ENCODE results near the gene KIAA1671. TPM values are rescaled to one million over a fixed set of nuclear protein-coding genes. Genes with fewer than 3 reads are reported as not detected.

The KIAA1671 gene
- total RNA-seq, 2 experiments from 2014 or later = 7.3 to 7.4 TPM

DNA sequence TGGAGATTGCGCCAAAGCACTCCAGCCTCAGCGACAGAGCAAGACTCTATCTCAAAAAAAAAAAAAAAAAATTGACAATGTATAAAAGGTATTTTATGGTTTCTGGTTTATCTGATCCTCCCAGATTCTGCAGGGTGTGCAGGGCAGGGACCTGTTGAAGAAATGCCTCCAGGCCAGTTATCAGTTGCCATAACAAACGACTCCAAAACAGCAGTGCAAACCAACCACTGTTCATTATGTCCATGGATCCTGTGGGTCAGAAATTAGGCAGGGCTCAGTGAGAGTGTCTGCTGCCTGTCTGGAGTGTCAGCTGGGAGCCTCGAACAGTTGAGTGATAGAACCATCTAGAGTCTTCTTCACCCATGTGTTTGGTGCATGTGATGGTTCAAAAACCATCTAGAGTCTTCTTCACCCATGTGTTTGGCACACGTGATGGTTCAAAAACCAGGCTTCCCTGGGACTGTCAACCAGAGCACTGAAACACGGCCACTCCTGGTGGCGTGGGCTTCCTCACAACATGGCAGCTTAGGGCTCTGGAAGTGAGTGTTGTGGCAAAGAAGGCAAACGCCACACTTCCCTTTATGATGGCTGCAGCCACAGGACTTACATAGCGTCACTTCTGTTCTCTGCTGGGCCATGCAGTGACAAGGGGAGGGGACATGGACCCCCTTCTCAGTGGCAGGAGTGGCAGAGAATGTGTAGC lies 132.0 kb downstream of the KIAA1671 start:
- H3K4me1 Mint-ChIP-seq (ENCODE audit: low read depth) = peaks cover 36% of the 10 kb centered on the region
- intact Hi-C loops (cut with micrococcal nuclease) = no loop called here

DNA sequence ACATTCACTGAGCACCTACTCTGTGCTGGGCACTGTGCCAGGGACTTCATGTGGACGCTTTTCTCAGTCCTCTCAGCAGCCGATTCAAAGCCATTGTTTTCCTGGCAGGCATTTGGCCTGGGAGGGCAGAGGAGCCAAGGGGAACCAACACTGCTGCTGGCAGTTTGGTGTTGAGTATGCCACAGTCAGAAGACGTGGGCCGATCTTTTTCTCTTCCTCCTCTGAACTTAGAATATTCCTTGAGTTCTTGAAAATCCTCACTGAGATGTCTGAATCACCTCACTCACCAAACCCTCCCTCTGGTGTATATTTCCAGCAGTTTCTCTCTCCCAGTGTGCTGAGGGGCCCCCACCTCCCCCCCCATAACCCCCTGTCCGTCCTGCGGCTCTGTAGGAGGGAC lies 132.6 kb downstream of the KIAA1671 start:
- Mint-ChIP-seq H3K27me3 (ENCODE audit: low read depth) (no peaks in the 10 kb centered on the region), H3K4me3 (no peak overlapping the region), H3K4me1 (ENCODE audit: low read depth) (peaks cover 36% of the 10 kb centered on the region), H3K9me3 (no peaks in the 10 kb centered on the region), H3K36me3 (ENCODE audit: low read depth) (no peaks in the 10 kb centered on the region), H3K27ac (peak overlapping the region; percentile 75)
- DNase-seq = no peak
- intact Hi-C loops (cut with micrococcal nuclease) = no loop called here
- CTCF ChIA-PET = interaction anchor here (2.0 kb wide), 1 partner anchor 29 kb away, joined by 10 read pairs; no protein-coding TSS in a partner anchor

More for the DNA sequence above, 132.0 kb downstream of the KIAA1671 start:
- CTCF ChIA-PET = interaction anchor here (2.0 kb wide), 1 partner anchor 28 kb away, joined by 10 read pairs; no protein-coding TSS in a partner anchor
- Mint-ChIP-seq H3K36me3 (ENCODE audit: low read depth) (no peaks in the 10 kb centered on the region), H3K4me3 (no peak overlapping the region), H3K27me3 (ENCODE audit: low read depth) (no peaks in the 10 kb centered on the region), H3K27ac (no peak overlapping the region), H3K9me3 (no peaks in the 10 kb centered on the region)
- no peak for DNase-seq

DNA sequence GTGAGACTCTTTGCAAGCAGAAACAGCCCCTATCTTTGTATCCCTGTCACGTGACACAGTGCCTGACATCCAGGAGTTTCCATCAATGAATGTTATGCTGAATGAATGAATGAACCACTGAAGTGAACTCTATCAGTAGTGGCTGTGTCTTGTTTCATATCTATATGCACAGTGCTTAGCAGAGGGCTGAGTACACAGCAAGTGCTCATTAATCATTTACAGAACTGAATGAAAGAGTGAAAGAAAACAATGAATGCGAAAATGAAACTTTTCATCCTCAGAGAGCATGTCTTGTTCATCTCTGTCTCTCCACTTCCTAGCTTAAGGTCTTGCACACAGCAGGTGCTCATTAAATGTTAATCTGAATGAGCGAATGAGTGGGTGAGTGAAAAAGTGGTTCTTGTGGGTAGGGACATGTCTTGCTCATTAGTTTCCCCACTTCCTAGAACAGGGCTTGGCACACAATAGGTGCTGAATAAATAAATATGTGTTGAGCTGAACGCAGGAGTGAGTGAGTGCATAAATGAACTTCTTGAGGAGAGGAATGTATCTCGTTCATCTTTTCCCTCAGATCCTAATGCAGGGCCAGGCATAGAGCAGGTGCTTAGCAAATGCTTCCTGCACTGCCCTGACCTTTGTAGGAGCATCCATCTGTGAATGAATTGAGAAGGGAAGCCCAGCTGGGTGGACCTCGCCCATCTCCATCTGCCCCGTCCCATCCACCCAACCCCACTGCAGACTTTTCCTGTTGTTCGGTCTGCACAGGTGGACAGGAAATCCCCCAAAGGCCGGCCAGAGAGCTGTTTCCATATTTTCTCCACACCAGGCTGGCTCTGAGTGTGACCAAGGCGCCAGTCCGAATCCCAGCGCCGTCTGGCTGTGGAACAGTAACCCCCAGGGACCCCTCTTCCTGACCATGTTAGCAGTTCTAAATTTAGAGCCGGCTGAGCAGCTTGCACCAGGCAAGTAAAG lies 133.7 kb downstream of the KIAA1671 start:
- peak; percentile 63 for DNase-seq
- CTCF ChIA-PET = interaction anchor here (0.8 to 2.0 kb wide), 5 partner anchors 10 to 85 kb away, joined by 3 to 10 read pairs (median 3); no protein-coding TSS in a partner anchor
- no peaks in the 10 kb centered on the region for H3K27me3 Mint-ChIP-seq (ENCODE audit: low read depth)
- H3K36me3 Mint-ChIP-seq (ENCODE audit: low read depth) = no peaks in the 10 kb centered on the region
- H3K4me3 Mint-ChIP-seq = no peak overlapping the region
- H3K27ac Mint-ChIP-seq = peak overlapping the region; percentile 75
- H3K9me3 Mint-ChIP-seq = no peaks in the 10 kb centered on the region
- H3K4me1 Mint-ChIP-seq (ENCODE audit: low read depth) = peaks cover 45% of the 10 kb centered on the region
- intact Hi-C loops (cut with micrococcal nuclease) = loop anchor here (1.0 kb wide), 3 partner anchors 10 to 26 kb away; no protein-coding TSS in a partner anchor

DNA sequence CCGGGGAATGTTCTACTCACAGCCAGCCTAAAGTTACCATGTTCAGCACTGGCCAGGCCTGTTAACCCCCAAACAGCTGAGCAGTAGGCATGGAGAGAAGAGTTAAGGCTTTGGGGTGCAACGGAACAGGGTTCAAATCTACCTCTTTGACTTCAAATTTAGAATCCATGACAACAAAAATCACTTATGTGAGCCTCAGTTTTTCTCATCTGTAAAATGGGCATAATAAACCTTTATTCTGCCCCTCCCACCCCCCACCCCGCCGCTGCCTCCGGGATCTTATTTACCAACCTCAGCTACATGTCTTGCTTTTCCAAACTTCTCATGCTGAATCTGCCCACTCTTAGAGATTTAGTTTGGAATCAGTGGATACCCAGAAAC lies 134.4 kb downstream of the KIAA1671 start:
- H3K4me1 Mint-ChIP-seq (ENCODE audit: low read depth) = peaks cover 45% of the 10 kb centered on the region
- CTCF ChIA-PET = interaction anchor here (0.8 to 1.5 kb wide), 5 partner anchors 11 to 85 kb away, joined by 3 to 5 read pairs (median 3); no protein-coding TSS in a partner anchor
- H3K27ac Mint-ChIP-seq = no peak overlapping the region
- no peaks in the 10 kb centered on the region for H3K36me3 Mint-ChIP-seq (ENCODE audit: low read depth)
- no peaks in the 10 kb centered on the region for H3K27me3 Mint-ChIP-seq (ENCODE audit: low read depth)
- H3K9me3 Mint-ChIP-seq = no peaks in the 10 kb centered on the region
- no peak for DNase-seq
- H3K4me3 Mint-ChIP-seq = no peak overlapping the region
- intact Hi-C loops (cut with micrococcal nuclease) = loop anchor here (1.0 kb wide), 3 partner anchors 11 to 27 kb away; no protein-coding TSS in a partner anchor

DNA sequence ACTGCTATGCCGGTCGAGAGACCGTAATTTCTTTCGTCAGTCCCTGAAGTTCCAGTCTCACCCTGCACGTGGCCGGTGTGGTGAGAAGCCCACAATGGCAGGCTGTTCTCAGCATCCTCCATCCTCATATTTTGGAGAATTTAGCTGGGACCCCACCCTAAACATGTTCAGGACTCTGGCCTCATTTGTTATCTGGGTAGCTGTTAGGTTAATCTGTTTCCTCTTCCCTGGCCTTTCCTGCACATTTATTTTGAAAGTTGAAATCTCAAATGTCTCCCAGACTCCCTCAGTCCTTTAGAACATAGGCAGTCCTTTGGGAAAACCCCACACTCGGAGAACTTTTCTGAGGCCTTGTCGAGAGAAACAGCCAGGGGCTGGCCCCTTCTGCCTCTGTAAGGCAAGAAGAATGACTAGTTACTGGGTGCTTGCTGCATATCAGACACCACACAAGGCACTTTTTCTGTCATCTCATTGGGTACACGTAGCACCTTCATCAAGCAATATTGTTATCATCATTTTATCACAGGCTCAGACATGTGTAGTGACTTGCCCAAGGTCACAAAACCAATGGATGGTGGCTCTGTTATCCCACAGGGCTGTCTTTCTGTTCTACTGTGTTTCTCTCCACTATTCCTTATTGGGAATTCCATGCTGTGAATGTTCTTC lies 137.8 kb downstream of the KIAA1671 start:
- H3K4me3 Mint-ChIP-seq = no peak overlapping the region
- H3K27me3 Mint-ChIP-seq (ENCODE audit: low read depth) = no peaks in the 10 kb centered on the region
- H3K36me3 Mint-ChIP-seq (ENCODE audit: low read depth) = no peaks in the 10 kb centered on the region
- DNase-seq = peak; percentile 56
- peaks cover 33% of the 10 kb centered on the region for H3K4me1 Mint-ChIP-seq (ENCODE audit: low read depth)
- intact Hi-C loops (cut with micrococcal nuclease) = loop anchor here (1.0 kb wide), 1 partner anchor 21 kb away; no protein-coding TSS in a partner anchor
- no peaks in the 10 kb centered on the region for H3K9me3 Mint-ChIP-seq
- CTCF ChIA-PET = no interaction called here
- H3K27ac Mint-ChIP-seq = peak overlapping the region; percentile 44

DNA sequence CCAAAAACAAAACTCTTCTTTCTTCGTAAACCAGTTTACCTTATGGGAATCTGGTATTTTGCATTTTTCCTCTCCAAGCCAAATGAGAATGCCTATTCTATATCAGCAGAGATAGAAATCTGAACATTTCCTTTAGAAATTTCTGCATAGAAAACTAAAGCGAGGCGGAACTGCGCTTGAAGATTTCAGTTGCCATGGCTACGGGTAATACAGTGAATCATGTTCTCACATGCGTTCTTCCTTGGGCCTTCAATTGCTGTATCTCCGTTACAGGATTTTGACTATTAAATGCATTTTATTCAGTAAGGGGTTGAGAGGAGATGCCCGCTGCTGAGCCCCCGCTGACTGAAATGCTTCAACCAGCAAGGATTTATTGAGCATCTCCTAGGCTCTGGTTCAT lies 138.9 kb downstream of the KIAA1671 start:
- Mint-ChIP-seq H3K9me3 (no peaks in the 10 kb centered on the region), H3K36me3 (ENCODE audit: low read depth) (no peaks in the 10 kb centered on the region), H3K27me3 (ENCODE audit: low read depth) (no peaks in the 10 kb centered on the region), H3K4me1 (ENCODE audit: low read depth) (peaks cover 22% of the 10 kb centered on the region), H3K27ac (no peak overlapping the region), H3K4me3 (no peak overlapping the region)
- intact Hi-C loops (cut with micrococcal nuclease) = no loop called here
- DNase-seq = peak; percentile 45
- CTCF ChIA-PET = no interaction called here

DNA sequence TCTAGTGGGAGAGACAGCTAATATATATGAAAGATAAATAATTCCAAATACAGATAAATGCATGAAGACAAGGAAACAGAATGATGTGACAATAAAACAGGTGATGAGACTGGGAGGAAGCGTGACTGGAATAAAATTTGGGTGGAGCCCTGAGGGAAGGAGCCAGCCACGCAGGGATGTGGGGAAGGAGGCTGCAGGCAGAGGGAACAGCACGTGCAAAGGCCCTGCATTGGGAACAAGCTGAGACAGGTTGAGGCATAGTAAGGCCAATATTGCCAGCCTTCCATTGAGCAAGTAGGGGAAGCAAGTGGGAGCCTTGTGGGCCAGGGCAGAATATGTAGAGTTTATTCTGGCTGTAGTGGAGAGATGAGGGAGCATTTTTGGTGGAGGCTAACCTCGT lies 139.6 kb downstream of the KIAA1671 start:
- peaks cover 18% of the 10 kb centered on the region for H3K4me1 Mint-ChIP-seq (ENCODE audit: low read depth)
- H3K4me3 Mint-ChIP-seq = no peak overlapping the region
- no peak overlapping the region for H3K27ac Mint-ChIP-seq
- DNase-seq = no peak
- CTCF ChIA-PET = interaction anchor here (1.2 kb wide), 1 partner anchor 14 kb away, joined by 4 read pairs; no protein-coding TSS in a partner anchor
- no peaks in the 10 kb centered on the region for H3K36me3 Mint-ChIP-seq (ENCODE audit: low read depth)
- no peaks in the 10 kb centered on the region for H3K9me3 Mint-ChIP-seq
- intact Hi-C loops (cut with micrococcal nuclease) = no loop called here
- H3K27me3 Mint-ChIP-seq (ENCODE audit: low read depth) = no peaks in the 10 kb centered on the region

DNA sequence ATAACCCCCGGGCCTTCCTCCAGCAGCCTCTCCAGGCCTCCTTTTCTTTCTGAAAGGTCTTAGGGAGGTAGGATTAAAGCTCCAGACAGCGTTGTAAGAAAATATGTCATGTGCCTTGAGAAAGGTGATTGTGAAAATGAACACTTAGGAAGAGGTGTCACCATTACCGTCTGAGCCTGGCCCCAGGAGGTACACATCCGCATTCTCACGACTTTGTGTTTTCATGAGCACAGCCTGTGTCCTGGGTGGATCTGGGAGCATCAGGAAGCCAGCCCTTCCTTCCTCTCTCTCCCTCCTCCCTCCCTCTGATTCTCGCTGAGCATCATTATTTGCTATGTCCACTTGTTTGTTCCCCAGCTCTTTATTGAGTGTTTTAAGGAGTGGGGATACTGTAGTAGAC lies 142.1 kb downstream of the KIAA1671 start:
- intact Hi-C loops (cut with micrococcal nuclease) = no loop called here
- Mint-ChIP-seq H3K4me1 (ENCODE audit: low read depth) (peaks cover 18% of the 10 kb centered on the region), H3K4me3 (no peak overlapping the region), H3K36me3 (ENCODE audit: low read depth) (no peaks in the 10 kb centered on the region), H3K9me3 (no peaks in the 10 kb centered on the region), H3K27me3 (ENCODE audit: low read depth) (no peaks in the 10 kb centered on the region), H3K27ac (no peak overlapping the region)
- CTCF ChIA-PET = no interaction called here
- no peak for DNase-seq

DNA sequence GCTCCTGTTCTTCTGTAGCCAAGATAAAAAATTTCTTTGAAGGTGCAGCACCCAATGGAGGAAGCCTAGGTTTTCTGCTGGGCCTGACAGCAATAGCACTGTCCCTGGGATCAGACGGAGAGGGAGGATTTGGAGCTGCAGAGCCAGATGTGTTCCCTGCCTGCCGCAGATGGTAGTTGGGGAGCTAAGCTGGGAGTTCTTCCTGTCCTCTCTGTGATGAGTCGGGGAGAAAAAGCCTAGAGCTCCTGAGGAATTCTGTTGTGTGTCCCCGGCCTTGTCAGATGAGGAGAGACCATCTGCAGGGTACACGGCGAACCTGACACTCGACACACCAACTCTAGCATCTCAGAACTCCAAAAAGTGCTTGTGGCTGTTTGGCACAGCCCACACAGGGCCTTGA lies 143.4 kb downstream of the KIAA1671 start:
- no peaks in the 10 kb centered on the region for H3K36me3 Mint-ChIP-seq (ENCODE audit: low read depth)
- no peak overlapping the region for H3K27ac Mint-ChIP-seq
- no peaks in the 10 kb centered on the region for H3K9me3 Mint-ChIP-seq
- no peak for DNase-seq
- H3K27me3 Mint-ChIP-seq (ENCODE audit: low read depth) = no peaks in the 10 kb centered on the region
- intact Hi-C loops (cut with micrococcal nuclease) = no loop called here
- H3K4me3 Mint-ChIP-seq = no peak overlapping the region
- CTCF ChIA-PET = no interaction called here
- peaks cover 15% of the 10 kb centered on the region for H3K4me1 Mint-ChIP-seq (ENCODE audit: low read depth)

DNA sequence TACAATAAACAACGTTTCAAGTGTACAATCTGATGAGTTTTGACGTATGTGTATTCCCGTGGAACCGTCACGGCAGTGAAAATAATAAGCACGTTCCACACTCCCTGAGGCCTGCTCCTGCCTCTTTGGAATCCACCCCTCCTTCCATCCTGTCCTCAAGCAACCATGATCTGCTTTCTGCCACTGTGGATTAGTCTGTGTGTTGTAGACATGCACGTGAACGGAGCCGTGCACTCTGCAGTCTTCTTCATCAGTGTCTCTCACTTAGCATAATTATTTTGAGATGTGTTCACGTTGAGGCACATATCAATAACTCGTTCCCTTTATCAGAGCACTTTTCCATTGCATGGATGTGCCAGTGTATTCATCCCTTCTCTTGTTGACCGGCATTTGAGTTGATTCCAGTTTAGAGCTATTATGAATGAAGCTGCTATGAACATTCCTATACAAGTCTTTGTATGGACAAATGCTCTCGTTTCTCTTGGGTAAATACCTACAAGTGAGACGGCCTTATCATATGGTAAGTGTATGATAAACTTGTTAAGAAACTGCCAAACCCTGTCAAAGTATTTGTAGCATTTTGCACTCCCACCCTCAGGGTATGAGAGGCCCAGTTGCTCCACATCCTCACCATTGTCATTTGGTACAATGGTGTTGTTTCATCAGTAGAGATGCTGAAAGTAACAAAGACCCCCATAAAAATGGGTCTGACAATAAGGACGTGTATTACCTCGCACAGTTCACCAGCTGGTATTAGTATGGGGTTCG lies 144.3 kb downstream of the KIAA1671 start:
- DNase-seq = no peak
- Mint-ChIP-seq H3K4me3 (no peak overlapping the region), H3K27me3 (ENCODE audit: low read depth) (no peaks in the 10 kb centered on the region), H3K27ac (no peak overlapping the region), H3K9me3 (no peaks in the 10 kb centered on the region), H3K36me3 (ENCODE audit: low read depth) (no peaks in the 10 kb centered on the region), H3K4me1 (ENCODE audit: low read depth) (peaks cover 6% of the 10 kb centered on the region)
- intact Hi-C loops (cut with micrococcal nuclease) = no loop called here
- CTCF ChIA-PET = no interaction called here

DNA sequence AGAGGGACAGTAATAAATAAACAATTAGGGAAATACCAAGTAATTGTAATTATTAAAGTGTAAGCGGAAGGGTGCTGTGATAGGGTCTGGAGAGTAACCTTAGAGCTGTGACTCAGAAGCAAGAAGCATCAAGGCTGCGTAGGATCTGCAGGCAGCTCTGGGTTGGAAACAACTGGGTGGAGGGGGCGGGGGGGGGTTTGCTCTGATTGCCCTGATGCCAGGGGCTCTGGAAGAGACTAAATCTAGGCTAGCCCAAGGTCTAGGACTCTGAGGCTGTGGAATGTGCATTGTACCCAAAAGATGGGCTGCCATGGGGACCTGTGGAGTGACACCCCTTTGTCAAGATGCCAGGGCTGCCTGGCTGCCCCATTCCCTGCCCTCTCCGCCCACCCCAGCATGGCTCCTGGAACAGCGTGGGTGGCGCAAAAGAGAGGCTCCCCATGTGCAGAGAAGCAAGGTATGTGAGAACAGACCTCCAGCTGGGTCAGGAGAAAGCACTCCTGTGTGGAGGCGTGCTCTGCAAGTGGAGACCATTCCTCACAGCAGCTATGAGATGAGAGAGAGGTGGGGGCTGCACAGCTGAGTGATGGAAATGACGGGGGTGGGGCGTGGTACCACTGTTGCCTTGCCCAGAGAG lies 146.0 kb downstream of the KIAA1671 start:
- CTCF ChIA-PET = interaction anchor here (1.0 kb wide), 1 partner anchor 13 kb away, joined by 3 read pairs; no protein-coding TSS in a partner anchor
- intact Hi-C loops (cut with micrococcal nuclease) = no loop called here
- no peak for DNase-seq
- Mint-ChIP-seq H3K4me1 (ENCODE audit: low read depth) (peaks cover 5% of the 10 kb centered on the region), H3K27ac (no peak overlapping the region), H3K36me3 (ENCODE audit: low read depth) (no peaks in the 10 kb centered on the region), H3K27me3 (ENCODE audit: low read depth) (no peaks in the 10 kb centered on the region), H3K4me3 (no peak overlapping the region), H3K9me3 (no peaks in the 10 kb centered on the region)

Data from activated naive CD4-positive, alpha-beta T cell treated with anti-CD3 and anti-CD28 coated beads for 36 hours (primary cell).